Measurements from ENCODE around the gene AFG1L.
"Not testable (repeated sequence)": the region's sequence is repeated elsewhere in the genome, so short reads cannot be mapped to it uniquely, and the experiment has no call there.

Gene AFG1L

DNA sequence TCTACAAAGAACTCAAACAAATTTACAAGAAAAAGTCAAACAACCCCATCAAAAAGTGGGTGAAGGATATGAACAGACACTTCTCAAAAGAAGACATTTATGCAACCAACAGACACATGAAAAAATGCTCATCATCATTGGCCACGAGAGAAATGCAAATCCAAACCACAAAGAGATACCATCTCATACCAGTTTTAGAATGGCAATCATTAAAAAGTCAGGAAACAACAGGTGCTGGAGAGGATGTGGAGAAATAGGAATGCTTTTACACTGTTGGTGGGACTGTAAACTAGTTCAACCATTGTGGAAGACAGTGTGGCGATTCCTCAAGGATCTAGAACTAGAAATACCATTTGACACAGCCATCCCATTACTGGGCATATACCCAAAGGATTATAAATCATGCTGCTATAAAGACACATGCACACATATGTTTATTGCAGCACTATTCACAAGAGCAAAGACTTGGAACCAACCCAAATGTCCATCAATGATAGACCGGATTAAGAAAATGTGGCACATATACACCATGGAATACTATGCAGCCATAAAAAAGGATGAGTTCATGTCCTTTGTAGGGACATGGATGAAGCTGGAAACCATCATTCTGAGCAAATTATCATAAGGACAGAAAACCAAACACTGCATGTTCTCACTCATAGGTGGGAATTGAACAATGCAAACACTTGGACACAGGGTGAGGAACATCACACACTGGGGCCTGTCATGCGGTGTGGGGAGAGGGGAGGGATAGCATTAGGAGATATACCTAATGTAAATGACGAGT, 121.4 kb downstream of the AFG1L start:
- not testable (repeated sequence) for DNase-seq (ENCODE audit: low read depth in 2 of 2)

DNA sequence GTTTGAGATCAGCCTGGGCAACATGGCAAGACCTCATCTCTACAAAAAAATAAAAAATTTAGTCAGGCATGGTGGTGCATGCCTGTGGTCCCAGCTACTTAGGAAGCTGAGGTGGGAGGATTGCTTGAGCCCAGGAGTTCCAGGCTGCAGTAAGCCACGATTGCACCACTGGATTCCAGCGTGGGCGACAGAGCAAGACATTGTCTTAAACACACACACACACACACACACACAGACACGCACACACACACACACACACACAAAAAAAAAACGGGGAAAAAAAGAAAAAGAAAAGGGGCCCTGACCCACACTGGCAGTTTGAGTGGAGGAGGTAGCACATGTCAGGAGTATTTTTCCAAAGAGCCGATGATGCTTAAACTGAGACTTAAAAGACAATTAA, 122.2 kb downstream of the AFG1L start:
- no peak for DNase-seq (ENCODE audit: low read depth in 2 of 2)

DNA sequence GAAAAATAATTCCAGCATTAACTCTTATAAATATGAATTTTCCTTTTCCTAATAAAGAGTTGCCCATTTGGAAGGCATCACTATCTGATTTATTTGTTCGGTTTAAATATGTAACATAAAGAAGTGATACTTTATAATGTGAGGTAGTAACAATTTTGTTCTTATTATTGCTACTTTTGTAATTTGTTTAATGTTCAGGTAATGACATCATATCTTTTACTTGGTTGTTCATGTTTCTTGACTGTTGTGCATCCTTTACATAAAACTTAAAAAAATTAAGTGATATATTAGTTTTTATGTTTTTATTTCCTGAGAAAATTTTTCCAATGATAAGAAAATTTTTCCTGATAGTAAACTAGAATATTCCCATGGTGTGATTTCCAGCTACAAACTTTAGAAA, 124.6 kb downstream of the AFG1L start:
- no peak for DNase-seq (ENCODE audit: low read depth in 2 of 2)

DNA sequence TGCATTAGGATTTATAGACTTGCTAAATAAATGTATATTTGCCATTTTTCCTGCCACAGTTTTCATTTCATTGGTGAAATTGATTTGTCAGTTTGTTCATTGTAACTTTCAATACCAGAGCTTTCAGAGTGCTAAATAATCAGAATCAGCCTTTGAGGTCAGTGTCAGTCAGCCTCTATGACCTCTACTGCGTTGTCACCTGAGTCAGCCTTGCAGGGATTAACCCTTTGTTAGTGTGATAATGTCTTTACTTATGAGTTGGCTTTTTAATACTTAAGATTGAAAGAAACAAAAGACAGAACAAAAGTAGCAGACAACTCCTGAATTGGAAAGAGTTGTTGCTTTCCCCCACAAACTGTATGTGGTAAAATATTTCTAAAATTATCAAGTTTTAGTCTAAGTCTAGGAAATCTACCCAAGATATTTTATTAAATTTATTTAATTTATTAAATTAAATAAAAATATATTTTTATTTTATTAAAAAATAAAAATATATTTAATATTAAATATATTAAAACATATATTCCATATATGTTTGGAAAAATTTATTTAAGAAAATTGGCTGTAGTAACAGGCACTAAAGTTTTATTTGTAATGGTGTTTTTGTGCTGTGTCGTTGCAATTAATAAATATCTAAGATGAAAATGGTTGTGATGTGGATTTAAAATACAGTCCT, 125.2 kb downstream of the AFG1L start:
- DNase-seq (ENCODE audit: low read depth in 2 of 2): no peak

- DNase-seq (ENCODE audit: low read depth in 2 of 2): no peak
Observed at GRCh38 chr6:108421366-108421765, 126.5 kb downstream of the AFG1L start.

- DNase-seq (ENCODE audit: low read depth in 2 of 2): no peak
Observed at GRCh38 chr6:108423982-108424705, 129.3 kb downstream of the AFG1L start.

GRCh38 chr6:108425428-108425827, 130.6 kb downstream of the AFG1L start:
- no peak for DNase-seq (ENCODE audit: low read depth in 2 of 2)

DNA sequence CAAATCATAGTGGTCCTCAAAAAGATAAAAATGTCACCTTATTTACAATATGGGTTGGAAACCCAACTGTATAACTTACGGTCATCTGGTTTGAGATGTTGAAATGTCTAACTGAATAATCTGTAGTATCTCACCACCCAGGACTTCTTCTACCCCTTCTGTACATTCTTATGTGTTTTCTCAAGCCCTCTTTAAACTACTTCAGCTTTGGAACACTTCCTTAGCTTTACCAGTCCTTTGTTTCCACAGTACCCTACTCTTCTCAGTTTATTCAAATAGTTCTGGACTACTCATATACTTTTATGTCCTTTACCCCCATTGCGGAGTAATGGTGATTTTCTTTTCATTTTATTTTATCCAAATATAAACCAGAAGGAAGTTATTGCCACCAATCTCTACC, 137.3 kb downstream of the AFG1L start:
- DNase-seq (ENCODE audit: low read depth in 2 of 2): no peak

DNA sequence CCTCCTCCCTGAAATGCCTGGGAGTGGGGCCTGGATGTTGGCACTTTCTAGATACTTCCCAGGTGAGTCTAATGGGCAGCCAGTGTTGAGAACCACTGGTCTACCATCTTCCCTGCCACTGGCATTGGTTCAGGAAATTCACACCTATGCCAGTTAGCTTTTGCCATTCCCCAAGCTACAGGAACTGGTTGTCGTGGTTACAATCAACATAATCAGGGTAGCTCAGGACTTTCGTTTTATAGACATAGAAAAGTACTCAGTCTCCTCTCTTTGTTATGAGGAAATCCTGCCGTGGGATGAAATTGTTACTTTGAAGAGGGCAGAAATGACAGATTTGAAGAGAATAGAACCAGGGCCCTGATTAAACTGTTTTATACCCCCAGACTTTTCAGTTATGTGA, 137.9 kb downstream of the AFG1L start:
- DNase-seq (ENCODE audit: low read depth in 2 of 2): no peak

- no peak for DNase-seq (ENCODE audit: low read depth in 2 of 2)
Observed at GRCh38 chr6:108434222-108434621, 139.4 kb downstream of the AFG1L start.

DNA sequence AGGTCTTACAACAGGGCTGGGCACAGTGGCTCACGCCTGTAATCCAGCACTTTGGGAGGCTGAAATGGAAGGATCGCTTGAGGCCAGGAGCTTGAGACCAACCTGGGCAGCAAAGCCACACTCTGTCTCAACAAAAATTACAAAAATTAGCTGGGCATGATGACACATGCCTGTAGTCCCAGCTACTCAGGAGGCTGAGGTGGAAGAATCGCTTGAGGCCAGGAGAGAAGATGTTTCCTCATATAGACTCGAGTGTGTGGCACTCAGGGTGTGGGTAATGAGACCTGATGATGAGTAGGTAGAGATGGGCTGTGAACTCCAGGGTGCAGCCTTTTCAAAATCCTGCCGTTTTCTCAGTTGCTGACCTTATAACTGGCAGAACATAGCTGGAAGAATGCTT, 140.5 kb downstream of the AFG1L start:
- DNase-seq (ENCODE audit: low read depth in 2 of 2): no peak

DNA sequence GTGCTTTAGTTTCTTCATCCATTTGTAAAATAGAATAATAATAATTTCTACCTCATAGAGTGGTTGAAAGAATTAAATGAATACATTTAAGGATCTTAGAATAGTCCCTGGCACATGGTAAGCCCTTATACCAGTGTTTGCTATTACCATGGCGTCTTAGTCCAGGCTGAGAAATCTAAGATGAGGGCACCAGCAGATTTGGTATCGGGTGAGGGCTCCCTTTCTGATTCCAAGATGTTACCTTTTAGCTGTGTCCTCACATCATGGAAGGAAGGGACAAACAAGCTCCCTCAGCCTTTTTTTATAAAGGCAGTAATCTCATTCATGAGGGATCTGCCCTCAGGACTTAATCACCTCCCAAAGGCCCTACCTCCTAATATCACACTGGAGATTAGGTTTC, 141.9 kb downstream of the AFG1L start:
- no peak for DNase-seq (ENCODE audit: low read depth in 2 of 2)

DNA sequence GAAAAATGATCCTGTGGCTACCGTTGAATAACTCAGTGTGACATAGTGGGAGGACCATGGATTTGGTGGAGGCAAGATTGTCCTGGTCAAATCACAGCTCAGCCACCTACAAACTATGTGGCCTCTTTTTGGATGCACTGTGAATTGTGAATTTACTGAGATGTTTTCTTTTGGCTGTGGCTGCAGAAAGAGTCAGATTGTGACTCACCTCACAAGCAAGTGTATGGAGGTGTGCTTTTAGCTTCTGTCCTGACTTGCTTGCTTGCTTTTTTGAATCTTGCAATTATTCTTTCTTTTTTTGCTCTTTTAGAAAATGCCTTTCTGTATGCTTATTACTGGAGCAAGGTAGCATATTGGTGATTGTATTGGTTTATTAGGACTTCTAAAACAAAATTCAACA, 143.0 kb downstream of the AFG1L start:
- no peak for DNase-seq (ENCODE audit: low read depth in 2 of 2)

DNA sequence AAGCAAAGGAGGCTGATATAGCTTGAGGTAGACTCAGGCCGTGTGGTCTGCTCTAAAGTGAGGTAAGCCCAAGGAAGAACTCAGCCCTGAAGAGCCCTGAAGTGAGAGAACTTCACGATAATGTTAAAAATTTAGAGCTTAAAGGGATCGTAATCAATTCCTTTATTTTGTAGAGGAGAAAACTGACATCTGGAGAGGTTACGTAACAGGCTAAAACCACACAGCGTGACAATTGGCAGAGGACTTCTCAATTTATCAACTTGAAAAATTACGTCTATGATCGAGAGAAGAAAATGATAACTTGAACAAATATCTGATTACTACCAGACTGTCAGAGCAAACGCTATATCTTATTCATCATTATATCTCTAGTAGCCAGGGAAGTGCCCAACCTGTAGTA, 144.1 kb downstream of the AFG1L start:
- DNase-seq (ENCODE audit: low read depth in 2 of 2): no peak

- no peak for DNase-seq (ENCODE audit: low read depth in 2 of 2)
Observed at GRCh38 chr6:108441141-108441540, 146.3 kb downstream of the AFG1L start.

- DNase-seq (ENCODE audit: low read depth in 2 of 2): no peak
Observed at GRCh38 chr6:108442770-108443520, 148.1 kb downstream of the AFG1L start.

DNA sequence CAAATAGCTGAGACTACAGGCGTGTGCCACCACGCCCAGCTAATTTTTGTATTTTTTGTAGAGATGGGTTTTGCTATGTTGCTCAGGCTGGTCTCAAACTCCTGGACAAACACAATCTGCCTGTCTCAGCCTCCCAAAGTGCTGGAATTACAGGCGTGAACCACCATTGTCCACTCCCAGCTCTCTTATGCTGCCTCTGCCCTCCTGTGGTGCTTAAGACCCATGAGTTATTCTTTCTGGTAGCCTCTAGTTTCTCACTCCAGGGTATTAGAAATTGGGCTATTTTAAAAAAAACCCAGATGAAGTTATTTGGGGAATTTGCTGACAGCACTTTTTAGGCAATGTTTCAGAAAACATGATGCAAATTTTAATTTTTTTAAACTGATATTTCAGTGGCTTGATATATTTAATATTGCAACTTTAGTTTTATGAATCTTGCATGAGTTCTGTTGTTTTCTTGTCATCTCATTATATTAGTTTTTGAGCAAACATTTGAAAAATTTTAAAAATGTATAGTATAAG, 151.8 kb downstream of the AFG1L start:
- no peak for DNase-seq (ENCODE audit: low read depth in 2 of 2)

- DNase-seq (ENCODE audit: low read depth in 2 of 2): no peak
Observed at GRCh38 chr6:108448481-108448880, 153.6 kb downstream of the AFG1L start.

DNA sequence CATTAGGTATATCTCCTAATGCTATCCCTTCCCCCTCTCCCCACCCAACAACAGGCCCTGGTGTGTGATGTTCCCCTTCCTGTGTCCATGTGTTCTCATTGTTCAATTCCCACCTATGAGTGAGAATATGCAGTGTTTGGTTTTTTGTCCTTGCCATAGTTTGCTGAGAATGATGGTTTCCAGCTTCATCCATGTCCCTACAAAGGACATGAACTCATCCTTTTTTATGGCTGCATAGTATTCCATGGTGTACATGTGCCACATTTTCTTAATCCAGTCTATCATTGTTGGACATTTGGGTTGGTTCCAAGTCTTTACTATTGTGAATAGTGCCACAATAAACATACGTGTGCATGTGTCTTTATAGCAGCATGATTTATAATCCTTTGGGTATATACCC, 154.9 kb downstream of the AFG1L start:
- DNase-seq (ENCODE audit: low read depth in 2 of 2): not testable (repeated sequence)

GRCh38 chr6:108451816-108452215, 157.0 kb downstream of the AFG1L start:
- DNase-seq (ENCODE audit: low read depth in 2 of 2): no peak

GRCh38 chr6:108452711-108453195, 157.9 kb downstream of the AFG1L start:
- no peak for DNase-seq (ENCODE audit: low read depth in 2 of 2)
